Fibroblast of skin of back (primary cell): ENCODE data around the gene RAD51B.
A peak's percentile ranks its signal among the peaks of the same experiment; 100 is the strongest.
"Not testable (repeated sequence)": the region's sequence is repeated elsewhere in the genome, so short reads cannot be mapped to it uniquely, and the experiment has no call there.

Experiments
- DNase-seq: peaks from one replicate; pipeline ENCODE4 v3.0.0-alpha.2; 2013

RAD51B gene

GRCh38 chr14:68031011-68031410, 211.4 kb downstream of the RAD51B start:
- DNase-seq = not testable (repeated sequence)

GRCh38 chr14:68032154-68032553, 212.6 kb downstream of the RAD51B start:
- no peak for DNase-seq

- no peak for DNase-seq
Measured at GRCh38 chr14:68033336-68033932, 213.9 kb downstream of the RAD51B start.

GRCh38 chr14:68034896-68035295, 215.3 kb downstream of the RAD51B start:
- no peak for DNase-seq

GRCh38 chr14:68036202-68036601, 216.6 kb downstream of the RAD51B start:
- no peak for DNase-seq

- DNase-seq = no peak
Measured at GRCh38 chr14:68039593-68039992, 220.0 kb downstream of the RAD51B start.

GRCh38 chr14:68040633-68041369, 221.2 kb downstream of the RAD51B start:
- DNase-seq = no peak

GRCh38 chr14:68041876-68042354, 222.3 kb downstream of the RAD51B start:
- DNase-seq = no peak

- no peak for DNase-seq
Measured at GRCh38 chr14:68042586-68043210, 223.1 kb downstream of the RAD51B start.

GRCh38 chr14:68043752-68044151, 224.2 kb downstream of the RAD51B start:
- no peak for DNase-seq

- DNase-seq = peak; percentile 87
Measured at GRCh38 chr14:68047906-68048305, 228.3 kb downstream of the RAD51B start.

- DNase-seq = not testable (repeated sequence)
Measured at GRCh38 chr14:68048815-68049214, 229.2 kb downstream of the RAD51B start.

GRCh38 chr14:68050177-68050576, 230.6 kb downstream of the RAD51B start:
- DNase-seq = no peak

- no peak for DNase-seq
Measured at GRCh38 chr14:68051146-68051545, 231.6 kb downstream of the RAD51B start.

GRCh38 chr14:68060198-68060597, 240.6 kb downstream of the RAD51B start:
- no peak for DNase-seq

- no peak for DNase-seq
Measured at GRCh38 chr14:68062651-68063050, 243.1 kb downstream of the RAD51B start.

- DNase-seq = no peak
Measured at GRCh38 chr14:68065322-68065721, 245.7 kb downstream of the RAD51B start.

- no peak for DNase-seq
Measured at GRCh38 chr14:68074765-68075381, 255.3 kb downstream of the RAD51B start.

- DNase-seq = no peak
Measured at GRCh38 chr14:68075382-68076029, 255.9 kb downstream of the RAD51B start.

GRCh38 chr14:68076451-68076850, 256.9 kb downstream of the RAD51B start:
- peak; percentile 63 for DNase-seq

- DNase-seq = no peak
Measured at GRCh38 chr14:68079941-68080697, 260.5 kb downstream of the RAD51B start.

GRCh38 chr14:68081489-68081888, 261.9 kb downstream of the RAD51B start:
- DNase-seq = no peak
